Cardiac muscle cell (in vitro differentiated cells and primary cell): ENCODE measurements around the gene SNED1. TPM values are rescaled to one million over a fixed set of nuclear protein-coding genes. Genes with fewer than 3 reads are reported as not detected.

Experiments used
- DNase-seq, 2 donors: peaks; one replicate each; pipeline versions ENCODE4 v3.0.0 to v3.0.0-alpha.2; 2010 to 2017; ENCODE audit warnings: low read depth in 1 of 2, low spot score in 1 of 2
- H3K27ac ChIP-seq: fragments of 200-600 bp; sonication (generic); 2 replicates; pipeline ENCODE4 v1.5.1; 2016
- H3K27me3 ChIP-seq: fragments of 200-600 bp; sonication (generic); 2 replicates; pipeline ENCODE4 v1.6.0; 2016; ENCODE audit warnings: control low read depth
- H3K36me3 ChIP-seq: fragments of 200-600 bp; sonication (generic); 2 replicates; pipeline ENCODE4 v1.5.1; 2016; ENCODE audit warnings: control low read depth
- H3K4me1 ChIP-seq: fragments of 200-600 bp; sonication (generic); 2 replicates; pipeline ENCODE4 v1.8.1; 2017; ENCODE audit warnings: low read depth, mild to moderate bottlenecking, mixed run types
- H3K4me3 ChIP-seq: fragments of 200-600 bp; sonication (generic); 2 replicates; pipeline ENCODE4 v1.5.1; 2016; ENCODE audit warnings: mild to moderate bottlenecking
- H3K9me3 ChIP-seq: fragments of 200-600 bp; sonication (generic); 2 replicates; pipeline ENCODE4 v1.5.1; 2017; ENCODE audit warnings: low read depth, mild to moderate bottlenecking, control low read depth
- CTCF ChIP-seq: IDR thresholded peaks from 2 replicates; pipeline ENCODE4 v1.5.1; 2012; ENCODE audit warnings: low read depth, mild to moderate bottlenecking, low read length
- polyA plus RNA-seq: library from polyadenylated mRNA; unstranded; fragments of >200 nt; fragmentation: Nextera tagmentation; extraction: Ambion mirVana; gene quantifications from 2 replicates; pipeline ENCODE4 v1.2.1, GENCODE V29; 2016
- total RNA-seq: library from RNA; depleted of rRNA; stranded (reverse); fragments of >200 nt; gene quantifications from 2 replicates; pipeline ENCODE4 v1.2.3, GENCODE V29; 2016

The SNED1 gene
- total RNA-seq (0.09 and 1.2 TPM in 2 replicates), polyA plus RNA-seq (0.41 and 0.76 TPM in 2 replicates)

GRCh38 chr2:240997856-240998705, at the start of gene SNED1:
TSS of gene SNED1 (plus strand) at chr2:240998618. CDS start at chr2:240998838, 220 bp downstream.
- Histone ChIP-seq H3K4me1 (no peaks in the 10 kb centered on the region), H3K9me3 (no peaks in the 10 kb centered on the region), H3K36me3 (no peaks in the 10 kb centered on the region), H3K27ac (no peak within 1 kb of the TSS), H3K4me3 (peak within 1 kb of the TSS; percentile 43), H3K27me3 (peaks cover 33% of the 10 kb centered on the region)
- no peak for TF ChIP-seq CTCF
- peak; percentile 86 to 91 for DNase-seq

- no peaks in the 10 kb centered on the region for H3K4me1 ChIP-seq
- no peaks in the 10 kb centered on the region for H3K9me3 ChIP-seq
- no peak for TF ChIP-seq CTCF
- no peak for DNase-seq
- H3K36me3 ChIP-seq, result no peaks in the 10 kb centered on the region
- no peak overlapping the region for H3K27ac ChIP-seq
- no peaks in the 10 kb centered on the region for H3K27me3 ChIP-seq
- H3K4me3 ChIP-seq, result no peak overlapping the region
Measured at GRCh38 chr2:240948905-240949790, 49.3 kb upstream of the SNED1 start.

GRCh38 chr2:240949791-240950705, 48.4 kb upstream of the SNED1 start:
- DNase-seq, result no peak
- TF ChIP-seq CTCF, result no peak
- Histone ChIP-seq H3K27ac (no peak overlapping the region), H3K9me3 (no peaks in the 10 kb centered on the region), H3K36me3 (no peaks in the 10 kb centered on the region), H3K27me3 (no peaks in the 10 kb centered on the region), H3K4me1 (no peaks in the 10 kb centered on the region), H3K4me3 (no peak overlapping the region)

GRCh38 chr2:240951045-240951594, 47.3 kb upstream of the SNED1 start:
- no peaks in the 10 kb centered on the region for H3K27me3 ChIP-seq
- no peaks in the 10 kb centered on the region for H3K36me3 ChIP-seq
- H3K4me3 ChIP-seq, result no peak overlapping the region
- no peak for DNase-seq
- H3K9me3 ChIP-seq, result no peaks in the 10 kb centered on the region
- no peak overlapping the region for H3K27ac ChIP-seq
- no peak for TF ChIP-seq CTCF
- no peaks in the 10 kb centered on the region for H3K4me1 ChIP-seq
